Body of pancreas (tissue), 4 donors: ENCODE measurements around the gene SERPINI1.

Experiments used
- POLR2A ChIP-seq, 3 donors: fragments of 450-650 bp; IDR thresholded peaks; one replicate each; pipeline ENCODE4 v1.6.1; 2016; ENCODE audit warnings: antibody characterized with exemption in 3 of 3, mild to moderate bottlenecking in 2 of 3
- TF ChIP-seq, protein P1 (sequence below), 7 experiments: fragments of 450-650 bp in 4 of 7; fragments of 200-600 bp in 3 of 7; sonication (generic) in 3 of 7; IDR thresholded peaks; one replicate each; pipeline ENCODE4 v1.5.1; 2016 to 2019; ENCODE audit warnings: antibody characterized with exemption in 7 of 7

DNA sequence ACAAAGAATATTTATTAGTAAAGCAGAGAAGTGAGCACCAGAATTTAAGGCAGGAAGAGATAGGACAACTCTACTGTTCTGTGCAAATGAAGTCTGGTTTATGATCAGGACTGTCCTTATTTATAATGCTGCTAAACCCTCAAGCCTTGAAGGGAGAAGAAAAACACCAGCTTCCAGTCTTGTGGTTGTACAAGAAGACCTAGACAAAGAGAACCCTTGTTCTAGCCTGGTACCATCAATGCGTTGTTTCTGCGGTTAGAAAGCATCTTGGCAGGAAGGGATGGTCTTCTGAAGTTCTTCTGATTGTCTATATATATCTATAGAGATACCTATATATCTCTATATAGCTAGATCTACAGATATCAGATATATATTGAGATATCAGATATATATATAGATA is 34.6 kb upstream of the SERPINI1 start:
- TF ChIP-seq, protein P1, sequence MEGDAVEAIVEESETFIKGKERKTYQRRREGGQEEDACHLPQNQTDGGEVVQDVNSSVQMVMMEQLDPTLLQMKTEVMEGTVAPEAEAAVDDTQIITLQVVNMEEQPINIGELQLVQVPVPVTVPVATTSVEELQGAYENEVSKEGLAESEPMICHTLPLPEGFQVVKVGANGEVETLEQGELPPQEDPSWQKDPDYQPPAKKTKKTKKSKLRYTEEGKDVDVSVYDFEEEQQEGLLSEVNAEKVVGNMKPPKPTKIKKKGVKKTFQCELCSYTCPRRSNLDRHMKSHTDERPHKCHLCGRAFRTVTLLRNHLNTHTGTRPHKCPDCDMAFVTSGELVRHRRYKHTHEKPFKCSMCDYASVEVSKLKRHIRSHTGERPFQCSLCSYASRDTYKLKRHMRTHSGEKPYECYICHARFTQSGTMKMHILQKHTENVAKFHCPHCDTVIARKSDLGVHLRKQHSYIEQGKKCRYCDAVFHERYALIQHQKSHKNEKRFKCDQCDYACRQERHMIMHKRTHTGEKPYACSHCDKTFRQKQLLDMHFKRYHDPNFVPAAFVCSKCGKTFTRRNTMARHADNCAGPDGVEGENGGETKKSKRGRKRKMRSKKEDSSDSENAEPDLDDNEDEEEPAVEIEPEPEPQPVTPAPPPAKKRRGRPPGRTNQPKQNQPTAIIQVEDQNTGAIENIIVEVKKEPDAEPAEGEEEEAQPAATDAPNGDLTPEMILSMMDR (IDR thresholded peaks at IDR 0.05), result no peak
- no peak for TF ChIP-seq POLR2A (IDR thresholded peaks at IDR 0.05)
